ENCODE data around the gene LINGO3. TPM values are rescaled to one million over a fixed set of nuclear protein-coding genes. Genes with fewer than 3 reads are reported as not detected.
"Not testable (repeated sequence)": the region's sequence is repeated elsewhere in the genome, so short reads cannot be mapped to it uniquely, and the experiment has no call there.

The LINGO3 gene
- total RNA-seq, 4 donors from 2014 or later = not detected

- no peaks in the 10 kb centered on the region for H3K4me1 ChIP-seq
- H3K9me3 ChIP-seq = no peaks in the 10 kb centered on the region
- no peak for DNase-seq
- H3K27ac ChIP-seq = no peak overlapping the region
- no peaks in the 10 kb centered on the region for H3K27me3 ChIP-seq
- TF ChIP-seq CTCF (IDR thresholded peaks at IDR 0.05) (no peak), POLR2A (IDR thresholded peaks at IDR 0.05) (no peak)
- H3K36me3 ChIP-seq = no peaks in the 10 kb centered on the region
- intact Hi-C loops (cut with DNase I; ENCODE audit: low total_unique reads) = no loop called here
- no peak overlapping the region for H3K4me3 ChIP-seq
These were observed 46.1 kb upstream of the LINGO3 start for GRCh38 chr19:2353887-2354592.

GRCh38 chr19:2353159-2353886 is 45.4 kb upstream of the LINGO3 start:
- DNase-seq = peak in 1 of 2 donors; percentile 12
- Histone ChIP-seq H3K27me3 (no peaks in the 10 kb centered on the region), H3K4me3 (no peak overlapping the region), H3K27ac (no peak overlapping the region), H3K36me3 (no peaks in the 10 kb centered on the region), H3K9me3 (no peaks in the 10 kb centered on the region), H3K4me1 (no peaks in the 10 kb centered on the region)
- intact Hi-C loops (cut with DNase I; ENCODE audit: low total_unique reads) = no loop called here
- no peak for TF ChIP-seq POLR2A (IDR thresholded peaks at IDR 0.05)
- TF ChIP-seq CTCF (IDR thresholded peaks at IDR 0.05) = no peak

GRCh38 chr19:2352121-2352520 is 44.2 kb upstream of the LINGO3 start:
- TF ChIP-seq CTCF (IDR thresholded peaks at IDR 0.05) (no peak), POLR2A (IDR thresholded peaks at IDR 0.05) (no peak)

GRCh38 chr19:2351591-2351990 is 43.6 kb upstream of the LINGO3 start:
- intact Hi-C loops (cut with DNase I; ENCODE audit: low total_unique reads) = no loop called here
- Histone ChIP-seq H3K4me3 (no peak overlapping the region), H3K27me3 (no peaks in the 10 kb centered on the region), H3K4me1 (no peaks in the 10 kb centered on the region), H3K36me3 (no peaks in the 10 kb centered on the region), H3K9me3 (no peaks in the 10 kb centered on the region), H3K27ac (no peak overlapping the region)
- TF ChIP-seq POLR2A (IDR thresholded peaks at IDR 0.05) (no peak), CTCF (IDR thresholded peaks at IDR 0.05) (no peak)
- DNase-seq = no peak

More at GRCh38 chr19:2352121-2352520, 44.2 kb upstream of the LINGO3 start:
- no peak overlapping the region for H3K27ac ChIP-seq
- H3K4me1 ChIP-seq = no peaks in the 10 kb centered on the region
- intact Hi-C loops (cut with DNase I; ENCODE audit: low total_unique reads) = no loop called here
- no peaks in the 10 kb centered on the region for H3K27me3 ChIP-seq
- DNase-seq = no peak
- H3K9me3 ChIP-seq = no peaks in the 10 kb centered on the region
- no peaks in the 10 kb centered on the region for H3K36me3 ChIP-seq
- no peak overlapping the region for H3K4me3 ChIP-seq

- Histone ChIP-seq H3K27ac (no peak overlapping the region), H3K36me3 (no peaks in the 10 kb centered on the region), H3K4me1 (no peaks in the 10 kb centered on the region), H3K27me3 (no peaks in the 10 kb centered on the region), H3K9me3 (no peaks in the 10 kb centered on the region), H3K4me3 (no peak overlapping the region)
- intact Hi-C loops (cut with DNase I; ENCODE audit: low total_unique reads) = no loop called here
- DNase-seq = no peak
- no peak for TF ChIP-seq CTCF (IDR thresholded peaks at IDR 0.05)
- no peak for TF ChIP-seq POLR2A (IDR thresholded peaks at IDR 0.05)
These were observed 42.7 kb upstream of the LINGO3 start for GRCh38 chr19:2350656-2351055.

GRCh38 chr19:2349818-2350217 is 41.9 kb upstream of the LINGO3 start:
- intact Hi-C loops (cut with DNase I; ENCODE audit: low total_unique reads); H3K4me1 ChIP-seq; H3K27me3 ChIP-seq; H3K4me3 ChIP-seq; H3K36me3 ChIP-seq; H3K27ac ChIP-seq; H3K9me3 ChIP-seq; DNase-seq: not testable (repeated sequence)
